NCI-H1694 treated with DMSO at 0.1 percent for 48 hours (cell line): ENCODE measurements around the gene TAS2R7.
"Not testable (repeated sequence)": the region's sequence is repeated elsewhere in the genome, so short reads cannot be mapped to it uniquely, and the experiment has no call there.

Experiments
- DNase-seq: peaks from one replicate; lab custom pipeline; 2025; lab: John Stamatoyannopoulos, UW

Gene TAS2R7, protein sequence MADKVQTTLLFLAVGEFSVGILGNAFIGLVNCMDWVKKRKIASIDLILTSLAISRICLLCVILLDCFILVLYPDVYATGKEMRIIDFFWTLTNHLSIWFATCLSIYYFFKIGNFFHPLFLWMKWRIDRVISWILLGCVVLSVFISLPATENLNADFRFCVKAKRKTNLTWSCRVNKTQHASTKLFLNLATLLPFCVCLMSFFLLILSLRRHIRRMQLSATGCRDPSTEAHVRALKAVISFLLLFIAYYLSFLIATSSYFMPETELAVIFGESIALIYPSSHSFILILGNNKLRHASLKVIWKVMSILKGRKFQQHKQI

DNA sequence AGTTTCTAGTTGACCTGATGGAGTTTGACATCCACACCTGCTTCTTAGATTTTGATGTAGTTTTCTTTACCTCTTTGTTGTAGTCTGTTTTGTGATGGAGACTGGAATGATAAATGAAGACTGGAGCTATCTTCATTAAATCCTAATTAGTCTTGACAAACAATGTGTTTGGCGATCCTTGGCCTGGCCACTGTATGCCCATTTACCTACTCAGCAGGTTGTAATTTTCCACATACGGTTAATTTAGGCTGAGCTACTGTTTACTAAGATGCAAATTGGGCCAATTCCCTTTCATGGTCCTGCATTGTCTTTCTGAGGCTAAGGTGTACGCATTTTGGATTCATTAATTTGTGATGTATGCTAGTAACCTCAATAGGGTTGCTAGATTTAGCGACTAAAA lies at the start of gene TAS2R7:
Gene TAS2R7, minus strand, starts transcription at position 41 of the 400 bp plus-strand sequence. CDS start 57 bp downstream, outside the sequence.
- DNase-seq: no peak

DNA sequence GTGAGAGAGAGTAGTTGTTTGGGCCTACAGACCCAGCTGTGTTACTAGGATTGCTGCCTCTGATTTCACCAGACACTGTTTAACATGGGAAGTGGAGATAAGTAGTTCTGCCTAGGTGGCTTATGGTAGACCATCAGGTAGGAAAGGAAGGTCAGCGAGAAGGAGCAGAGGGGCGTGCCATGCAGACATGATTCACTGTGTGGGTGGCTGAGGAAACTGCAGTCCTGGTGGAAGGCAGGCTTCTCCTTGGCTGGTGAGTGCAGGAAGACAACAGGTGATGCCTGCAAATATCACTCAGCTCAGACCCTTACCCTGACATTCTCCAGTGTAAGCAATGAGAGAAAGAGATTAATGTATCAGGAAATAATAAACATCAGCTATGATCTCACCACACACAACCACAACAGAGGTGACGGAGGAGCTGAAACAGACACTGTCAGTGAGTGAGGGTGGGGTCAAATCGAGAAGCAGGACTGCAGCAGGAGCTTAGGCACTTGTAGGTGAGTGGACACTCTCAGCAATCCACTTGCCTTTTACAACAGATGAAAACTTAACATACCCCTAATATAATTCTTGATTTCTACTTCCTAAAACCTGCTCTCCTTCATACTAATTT lies 48.9 kb upstream of the TAS2R7 start:
- DNase-seq: no peak

DNA sequence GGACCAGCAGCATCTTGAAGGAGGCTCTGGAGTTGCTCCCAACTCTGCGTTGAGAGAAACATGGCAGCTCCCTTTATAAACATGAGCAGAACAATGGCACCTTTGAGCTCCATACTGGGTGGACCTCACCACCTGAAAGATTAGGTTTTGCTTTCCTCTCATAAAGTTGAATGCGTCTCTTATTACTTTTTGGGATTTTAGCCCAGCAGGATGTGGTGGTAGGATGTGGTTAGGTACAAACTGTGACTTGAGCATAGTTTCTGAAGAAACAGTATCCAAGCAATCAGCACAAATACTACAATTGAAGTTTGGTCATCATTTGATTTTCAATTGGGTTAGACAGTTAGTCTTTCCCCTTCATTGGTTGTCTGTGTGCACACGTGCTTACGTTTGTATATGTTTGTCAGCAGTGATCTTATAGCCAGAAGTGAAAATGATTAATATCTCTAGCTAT lies 47.0 kb upstream of the TAS2R7 start, which contains the start of gene PRR4:
Gene PRR4, minus strand, starts transcription at position 51 of the 454 bp plus-strand sequence. Its CDS starts 38 bp downstream, at position 13.
- DNase-seq: no peak

DNA sequence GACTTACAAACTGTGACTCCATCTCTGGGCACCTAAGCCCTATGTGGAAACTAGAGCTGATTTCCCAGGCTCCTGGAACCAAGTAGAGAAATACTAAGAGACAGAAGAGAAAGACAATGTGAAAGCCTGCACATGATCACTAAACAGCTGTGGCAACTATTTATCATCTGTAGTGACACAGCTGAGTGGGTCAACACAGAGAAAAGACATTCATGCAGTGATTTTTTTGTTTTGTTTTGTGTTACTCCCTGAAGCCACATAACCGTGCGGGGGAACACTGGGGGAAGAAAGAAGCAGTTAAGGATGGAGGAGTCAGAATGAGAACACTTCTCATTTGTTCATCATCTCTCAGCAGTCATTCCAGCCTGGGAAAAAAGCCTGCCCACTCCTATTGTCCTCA lies 45.3 kb upstream of the TAS2R7 start:
- DNase-seq: no peak

DNA sequence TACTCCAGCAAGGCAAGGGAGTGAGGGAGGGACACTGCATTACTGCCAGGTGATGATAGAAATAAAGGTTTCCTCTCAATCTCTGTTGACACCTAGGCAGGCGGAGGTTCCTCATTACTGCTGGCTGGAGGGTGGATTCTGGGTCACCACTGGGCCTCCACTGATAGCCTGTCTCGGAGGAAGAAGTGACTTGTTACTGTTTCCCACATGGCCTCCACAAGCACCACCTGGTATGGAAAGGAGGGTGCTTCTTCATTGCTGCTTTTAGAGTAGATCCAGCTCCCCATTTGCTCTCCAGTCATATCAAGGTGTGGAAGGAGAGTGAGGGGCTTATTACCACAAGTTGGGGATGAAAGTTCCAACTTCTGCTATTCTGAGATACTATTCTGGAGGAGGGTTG lies 40.4 kb upstream of the TAS2R7 start:
- no peak for DNase-seq

DNA sequence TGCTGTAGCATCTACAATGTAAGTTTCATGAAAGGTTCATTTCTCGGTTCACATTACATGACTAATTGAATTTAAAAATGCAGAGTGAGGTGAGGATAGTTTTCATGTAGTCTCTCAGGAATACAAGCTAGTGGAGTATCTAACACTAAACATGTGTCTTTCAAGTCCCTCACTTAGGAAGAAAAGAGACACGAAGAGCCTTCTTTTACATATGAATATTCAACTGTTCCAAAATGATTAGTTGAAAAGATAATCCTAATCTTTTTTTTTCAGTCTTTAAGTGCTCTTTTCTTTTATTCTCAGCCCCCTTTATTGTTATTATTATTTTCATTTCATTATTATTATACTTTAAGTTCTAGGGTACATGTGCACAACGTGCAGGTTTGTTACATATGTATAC lies 36.0 kb upstream of the TAS2R7 start:
- DNase-seq: no peak

DNA sequence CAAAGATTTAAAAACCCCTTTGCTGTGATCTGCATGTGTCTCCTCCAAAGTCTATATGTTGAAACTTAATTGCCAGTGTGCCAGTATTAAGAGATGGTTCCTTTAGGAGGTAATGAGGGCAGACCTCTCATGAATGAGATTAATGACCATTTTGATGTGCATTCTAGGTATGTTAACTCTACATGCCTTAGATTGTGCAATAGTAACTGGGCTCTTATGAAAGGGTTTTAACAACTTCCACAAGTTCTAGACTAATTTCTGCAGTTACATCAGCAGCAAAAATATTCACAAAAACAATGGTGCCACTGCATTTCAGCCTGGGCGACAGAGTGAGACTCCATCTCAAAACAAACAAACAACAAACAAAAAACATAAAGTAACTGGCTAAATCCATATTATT lies 27.6 kb upstream of the TAS2R7 start:
- DNase-seq: no peak

DNA sequence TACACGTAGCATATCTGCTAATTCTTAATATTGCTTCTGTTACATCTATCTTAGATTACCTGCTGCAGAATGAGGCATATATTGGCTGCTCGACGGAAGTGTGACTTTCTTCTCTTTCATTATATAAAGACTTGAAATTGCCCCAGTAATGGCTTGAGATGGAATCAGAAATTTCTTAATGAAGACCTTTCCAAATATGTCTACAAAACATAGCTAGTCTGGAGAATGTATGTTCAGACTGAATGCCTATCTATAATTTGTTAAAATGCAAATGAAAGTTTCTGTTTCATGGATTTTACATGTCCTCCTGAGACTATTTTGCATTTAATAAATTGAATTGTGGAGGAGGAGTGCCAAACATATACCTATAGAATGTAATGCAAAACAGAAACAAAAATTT lies 23.8 kb upstream of the TAS2R7 start, which contains the start of gene TAS2R10:
Gene TAS2R10, minus strand, starts transcription at position 101 of the 400 bp plus-strand sequence. Its CDS starts 89 bp downstream, at position 12.
- DNase-seq: no peak

DNA sequence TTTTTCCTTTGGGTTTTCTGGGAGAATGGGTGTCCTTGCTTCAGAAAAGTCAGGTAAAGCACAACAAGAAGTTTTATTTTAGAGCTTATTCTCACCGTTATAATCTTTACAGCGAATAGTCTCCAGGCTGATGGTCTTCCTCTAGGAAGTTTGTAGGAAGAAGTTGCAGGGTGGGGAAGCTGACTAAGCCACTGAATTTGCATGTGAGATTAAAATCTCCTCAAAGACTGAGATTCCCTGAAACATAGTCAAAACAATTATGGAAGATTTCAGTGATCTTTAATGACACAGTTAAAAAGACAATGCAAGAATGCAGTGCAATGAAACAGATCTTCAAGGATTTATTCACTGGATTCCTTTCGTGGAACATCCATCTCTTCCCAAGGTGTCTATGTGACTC lies 22.5 kb upstream of the TAS2R7 start:
- no peak for DNase-seq

DNA sequence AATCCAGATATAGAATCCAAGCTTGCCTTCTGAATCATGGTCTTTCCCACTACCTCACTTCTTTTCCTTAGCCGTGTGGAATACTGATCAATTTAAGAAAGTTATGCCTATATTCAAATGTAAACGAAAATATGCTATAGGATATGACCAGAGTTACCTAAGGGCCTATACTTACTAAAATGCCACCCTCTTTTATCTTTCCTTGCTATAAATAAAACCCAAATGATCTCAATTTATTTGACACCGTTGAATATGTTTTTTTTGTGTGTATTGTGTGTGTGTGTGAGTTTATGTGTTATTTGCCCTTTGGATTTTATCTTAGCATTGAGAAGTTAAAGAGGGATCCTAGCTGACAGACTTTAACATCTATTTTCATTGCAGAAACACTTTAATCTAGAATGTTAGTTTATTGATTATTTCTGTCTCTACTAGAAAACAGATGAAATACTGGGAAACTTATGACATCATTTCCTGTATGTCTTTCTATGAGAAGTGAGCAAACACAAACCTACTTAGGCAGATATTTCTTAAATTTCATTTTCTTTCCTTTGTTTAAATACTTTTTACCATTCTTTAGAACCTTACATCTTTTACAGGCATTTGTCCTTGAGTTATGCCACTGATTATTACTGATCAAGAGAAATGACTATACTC lies 9.6 kb upstream of the TAS2R7 start:
- DNase-seq: no peak

DNA sequence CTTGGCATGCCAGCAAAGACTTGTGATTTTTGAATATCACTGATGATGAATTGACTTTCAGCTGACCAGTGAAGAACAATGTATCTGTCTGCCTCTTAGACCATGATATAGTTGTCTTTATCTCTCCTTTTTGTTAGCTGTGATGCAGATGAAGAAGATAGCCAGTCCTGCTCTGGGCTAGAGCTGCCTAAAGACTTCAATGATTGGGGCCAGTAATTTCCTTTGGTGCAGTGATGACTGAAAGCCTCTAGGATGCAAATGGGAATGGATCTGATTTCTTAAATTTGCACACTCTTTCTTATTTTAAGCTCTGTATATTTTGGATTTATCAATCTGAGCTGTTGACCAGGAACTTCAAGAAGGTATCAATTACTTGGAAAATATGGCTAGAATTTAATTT lies 7.6 kb upstream of the TAS2R7 start, which contains the start of gene TAS2R9:
Gene TAS2R9, minus strand, starts transcription at position 101 of the 400 bp plus-strand sequence. Its CDS starts 93 bp downstream, at position 8.
- DNase-seq: no peak

DNA sequence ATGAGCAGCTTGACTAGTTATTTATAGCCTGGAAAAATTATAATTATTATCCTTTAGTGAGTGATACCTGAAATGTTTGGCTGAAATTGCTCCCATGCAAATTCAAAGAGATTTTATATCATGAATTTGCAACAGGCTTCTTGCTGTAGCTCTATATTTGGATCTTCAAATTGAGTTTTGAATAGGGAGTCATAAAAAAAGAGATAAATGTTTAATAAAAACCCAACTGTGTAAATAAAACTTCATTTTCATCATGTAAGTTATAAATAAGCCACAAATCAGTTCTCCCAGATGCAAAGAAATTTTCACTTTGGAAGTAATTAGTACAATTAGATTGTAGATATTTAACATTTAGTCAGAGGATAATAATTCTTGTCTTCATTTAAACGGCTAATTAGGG lies 4.8 kb upstream of the TAS2R7 start, which contains the start of gene TAS2R8:
Gene TAS2R8, minus strand, starts transcription at position 101 of the 400 bp plus-strand sequence. CDS start 306 bp downstream, outside the sequence.
- no peak for DNase-seq

DNA sequence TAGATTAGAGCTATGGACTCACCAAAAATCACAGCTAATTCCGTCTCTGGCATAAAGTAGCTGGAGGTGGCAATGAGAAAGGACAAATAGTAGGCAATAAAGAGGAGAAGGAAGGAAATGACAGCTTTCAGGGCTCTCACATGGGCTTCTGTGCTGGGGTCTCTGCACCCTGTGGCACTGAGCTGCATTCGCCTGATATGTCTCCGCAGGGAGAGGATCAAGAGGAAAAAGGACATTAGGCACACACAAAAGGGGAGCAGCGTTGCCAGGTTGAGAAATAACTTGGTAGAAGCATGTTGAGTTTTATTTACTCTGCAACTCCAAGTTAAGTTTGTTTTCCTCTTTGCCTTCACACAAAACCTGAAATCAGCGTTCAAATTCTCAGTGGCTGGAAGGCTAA lies 686 bp downstream of the TAS2R7 start:
- no peak for DNase-seq

DNA sequence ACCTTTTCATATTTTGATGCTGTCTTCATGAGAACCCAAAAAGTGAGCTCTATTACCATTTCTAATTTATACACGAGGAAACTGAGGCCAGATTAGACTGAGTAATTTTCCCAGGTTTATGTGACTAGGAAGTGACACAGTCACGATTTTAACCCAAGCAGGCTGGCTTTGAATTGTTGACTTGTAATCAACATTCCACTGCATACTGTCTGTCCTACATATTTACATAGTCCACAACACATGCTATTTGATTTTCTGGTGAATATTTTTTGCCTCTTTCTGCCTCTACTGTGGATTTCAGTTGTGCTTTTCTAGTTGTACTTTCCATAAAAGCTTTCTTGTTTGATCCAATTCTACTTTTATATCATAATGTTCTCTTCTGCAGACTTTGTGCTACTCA lies 8.2 kb downstream of the TAS2R7 start:
- DNase-seq: no peak

DNA sequence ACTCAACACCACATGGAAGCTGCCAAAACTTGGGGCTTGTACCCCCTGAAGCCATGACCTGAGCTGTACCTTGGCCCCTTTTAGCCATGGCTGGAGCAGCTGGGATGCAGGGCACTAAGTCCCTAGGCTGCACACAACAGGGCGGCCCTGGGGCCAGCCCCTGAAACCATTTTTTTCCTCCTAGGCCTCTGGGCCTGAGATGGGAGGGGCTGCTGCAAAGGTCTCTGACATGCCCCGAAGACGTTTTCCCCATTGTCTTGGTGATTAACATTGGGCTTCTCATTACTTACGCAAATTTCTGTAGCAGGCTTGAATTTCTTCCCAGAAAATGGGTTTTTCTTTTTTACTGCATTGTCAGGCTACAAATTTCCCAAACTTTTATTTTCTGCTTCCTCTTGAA lies 10.7 kb downstream of the TAS2R7 start:
- DNase-seq: not testable (repeated sequence)

DNA sequence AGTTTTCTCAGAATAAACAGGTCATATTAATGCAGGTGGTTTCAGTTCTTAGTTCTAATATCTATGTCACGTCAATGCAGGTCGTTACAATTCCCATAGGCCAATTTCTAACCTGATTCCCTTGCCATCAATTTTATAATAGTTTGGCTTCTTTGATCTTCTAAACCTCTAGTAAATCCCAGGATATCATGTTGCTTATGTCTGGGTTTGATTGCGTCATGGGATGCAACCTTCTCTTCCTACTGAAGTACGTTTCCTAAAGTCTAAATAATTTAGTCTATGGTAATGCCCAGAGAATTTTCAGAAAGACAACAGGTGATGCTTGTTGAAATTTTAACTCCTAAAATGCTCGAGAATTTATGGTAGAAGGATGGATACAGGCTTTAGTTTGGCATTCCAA lies 19.2 kb downstream of the TAS2R7 start:
- DNase-seq: no peak

DNA sequence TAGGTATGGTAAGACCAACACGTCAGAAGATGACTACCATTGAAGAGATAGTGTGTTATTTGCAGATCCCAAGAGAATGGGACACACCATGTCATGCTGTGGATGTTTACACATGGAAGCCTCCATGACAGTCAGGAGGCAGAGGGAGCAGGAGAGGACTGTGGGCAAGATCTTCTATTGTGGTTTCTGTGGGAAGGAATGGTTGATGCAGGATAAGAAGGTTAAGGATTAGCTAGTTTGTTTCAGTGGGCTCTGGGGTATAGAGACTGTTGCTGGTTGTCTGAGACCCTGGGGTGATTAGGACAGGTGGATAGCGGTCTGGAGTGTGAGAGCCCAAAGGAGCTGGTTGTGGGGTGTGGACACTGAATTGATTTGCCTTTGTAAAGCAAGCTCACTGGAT lies 23.3 kb downstream of the TAS2R7 start:
- no peak for DNase-seq

DNA sequence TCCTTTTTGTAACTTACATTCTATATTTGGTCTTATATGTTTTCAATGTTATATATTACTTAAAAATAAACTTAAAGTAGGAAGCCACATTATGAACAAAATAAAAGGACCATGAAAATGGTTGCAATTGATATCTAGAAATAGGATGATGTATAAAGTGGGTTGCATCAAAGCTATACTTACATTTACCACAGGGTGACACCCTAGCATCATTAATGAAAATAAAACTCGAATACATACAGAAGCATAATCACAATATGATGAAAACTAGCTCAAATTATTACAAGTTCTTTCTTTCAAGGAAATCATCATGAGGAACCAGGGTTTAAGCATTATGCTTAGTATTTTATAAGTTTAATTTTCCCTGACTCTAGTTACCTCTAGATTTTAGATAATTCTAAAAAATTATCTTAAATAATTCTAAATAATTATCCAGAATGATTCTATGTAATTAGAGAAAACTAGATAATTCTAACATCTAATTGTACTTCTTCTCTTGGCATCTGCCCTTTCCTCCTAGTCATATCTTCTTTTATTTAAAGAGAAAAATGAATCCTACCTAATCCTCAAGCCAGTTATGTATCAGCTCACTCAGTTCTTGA lies 31.2 kb downstream of the TAS2R7 start:
- peak; percentile 71 for DNase-seq

DNA sequence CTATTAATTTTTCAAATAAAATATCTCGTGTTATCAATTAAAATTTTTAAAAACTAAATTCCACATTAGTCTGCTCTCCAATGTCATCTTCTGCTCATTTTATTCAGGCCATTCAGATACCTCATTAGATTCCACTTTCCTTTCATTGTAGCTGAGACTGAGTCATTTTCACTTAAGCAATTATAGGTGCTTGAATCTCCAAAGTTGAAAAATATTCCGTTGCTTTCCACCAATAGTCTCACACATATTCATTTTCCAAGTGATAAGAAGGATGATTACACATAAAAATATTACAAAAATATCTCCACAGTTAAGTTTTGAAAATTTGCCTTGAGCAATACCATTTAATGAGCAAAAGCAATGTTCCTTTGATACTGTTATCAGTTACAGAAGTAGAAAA lies 42.8 kb downstream of the TAS2R7 start:
- no peak for DNase-seq

DNA sequence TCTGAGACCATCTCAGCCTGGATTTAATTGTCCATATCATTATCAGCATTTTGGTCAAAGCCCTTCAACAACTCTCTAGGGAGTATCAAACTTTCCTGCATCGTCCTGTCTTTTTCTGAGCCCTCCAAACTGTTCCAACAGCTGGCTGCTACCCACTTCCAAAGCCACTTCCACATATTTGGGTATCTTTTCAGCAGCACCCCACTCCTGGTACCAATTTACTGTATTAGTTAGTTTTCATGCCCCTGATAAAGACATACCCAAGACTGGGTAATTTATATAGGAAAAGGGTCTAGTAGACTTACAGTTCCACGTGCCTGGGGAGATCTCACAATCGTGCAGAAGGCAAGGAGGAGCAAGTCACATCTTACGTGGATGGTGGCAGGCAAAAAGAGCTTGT lies 46.2 kb downstream of the TAS2R7 start:
- DNase-seq: no peak

DNA sequence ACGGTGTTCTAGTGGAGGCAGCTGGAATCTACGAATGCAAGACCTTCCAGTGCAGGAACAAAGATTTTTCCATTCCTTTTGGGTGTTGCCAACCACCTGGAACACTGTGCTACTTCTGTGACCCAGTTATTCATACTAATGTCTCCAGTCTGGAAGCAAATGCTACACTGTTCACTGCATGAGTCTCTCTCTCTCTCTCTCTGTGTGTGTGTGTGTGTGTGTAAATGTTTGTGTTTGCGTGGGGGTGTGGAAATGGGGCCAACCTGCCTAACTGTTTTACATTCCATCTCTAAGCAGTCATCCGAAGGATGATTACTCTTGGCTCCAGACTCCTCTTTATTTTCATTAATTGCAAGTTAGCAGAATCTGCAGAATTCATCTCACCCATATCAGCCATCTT lies 49.4 kb downstream of the TAS2R7 start:
- DNase-seq: no peak
